ENCODE data around the gene BTBD16. TPM values are rescaled to one million over a fixed set of nuclear protein-coding genes. Genes with fewer than 3 reads are reported as not detected.

Gene BTBD16
- total and polyA plus RNA-seq, 2 of the 4 experiments (the other 2 are of a cell fraction): not detected

DNA sequence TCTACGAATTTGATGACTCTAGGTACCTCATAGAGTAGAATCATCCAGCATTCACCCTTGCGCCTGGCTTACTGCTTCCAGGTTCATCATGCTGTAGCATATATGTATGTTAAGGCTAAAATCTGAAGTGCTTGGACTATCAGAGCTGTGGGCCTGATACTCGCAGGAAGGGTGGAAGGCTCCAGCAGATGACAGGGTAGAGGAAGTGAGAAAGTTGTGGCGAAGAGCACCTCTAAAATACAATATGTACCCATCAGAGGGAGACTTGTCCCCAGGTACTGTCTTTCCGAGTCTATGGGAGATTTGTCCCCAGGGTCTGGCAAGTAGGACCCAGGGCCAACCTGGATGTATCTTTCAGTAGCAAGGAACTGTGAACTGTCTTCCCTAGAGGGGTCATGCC lies 55.3 kb downstream of the BTBD16 start:
- in situ Hi-C loops (cut with MboI; ENCODE audit: low sequenced_read_pairs) (no loop called here), intact Hi-C loops (cut with micrococcal nuclease) (no loop called here), dilution Hi-C loops (cut with HindIII; ENCODE audit: low sequenced_read_pairs, unreplicated experiment) (no loop called here)
- Histone ChIP-seq H3K79me1 (ENCODE audit: low read depth in 1 of 2, low read length in 2 of 2) (no peaks in the 10 kb centered on the region), H2BK15ac (ENCODE audit: low read depth, low read length) (no peak overlapping the region), H2AK5ac (ENCODE audit: low read depth, low read length) (no peak overlapping the region), H2AK9ac (replicated peaks; ENCODE audit: low read depth, low read length, poor library complexity) (no peak overlapping the region), H3K18ac (ENCODE audit: low read depth, low read length) (no peak overlapping the region), H2BK5ac (ENCODE audit: low read depth, low read length, poor library complexity, severe bottlenecking) (no peak overlapping the region), H2AFZ (replicated peaks; ENCODE audit: low read length, poor library complexity) (no peak overlapping the region), H2BK20ac (ENCODE audit: low read depth, low read length) (no peak overlapping the region), H3K9me3 (ENCODE audit: control insufficient read depth, insufficient read depth, low read length) (no peaks in the 10 kb centered on the region), H3K27me3 (ENCODE audit: control insufficient read depth, insufficient read depth, low read length) (peaks cover 13% of the 10 kb centered on the region), H2BK120ac (ENCODE audit: low read depth, low read length) (no peak overlapping the region), H3K4me2 (ENCODE audit: low read depth, low read length) (no peak overlapping the region), H4K8ac (ENCODE audit: low read depth in 2 of 2, low read length in 2 of 2) (no peak overlapping the region), H3K4me1 (ENCODE audit: control insufficient read depth, insufficient read depth, low read length) (no peaks in the 10 kb centered on the region), H3K9ac (ENCODE audit: low read depth, low read length) (no peak overlapping the region), H4K5ac (ENCODE audit: low read depth, low read length) (no peak overlapping the region), H3K9me1 (ENCODE audit: insufficient read depth, low read length) (no peaks in the 10 kb centered on the region), H3K14ac (replicated peaks; ENCODE audit: low read depth, low read length) (no peak overlapping the region), H3K56ac (ENCODE audit: extremely low read depth, insufficient read depth, low read length) (no peak overlapping the region), H3K4ac (ENCODE audit: low read depth, low read length) (no peak overlapping the region), H3K27ac (ENCODE audit: insufficient read depth, low read length) (no peak overlapping the region), H3K23ac (ENCODE audit: low read depth, low read length) (no peak overlapping the region), H3K4me3 (ENCODE audit: insufficient read depth, low read depth, low read length) (no peak overlapping the region), H4K91ac (ENCODE audit: insufficient read depth, low read depth, low read length) (no peak overlapping the region), H4K20me1 (ENCODE audit: insufficient read depth, low read length) (no peaks in the 10 kb centered on the region), H3K36me3 (ENCODE audit: control insufficient read depth, insufficient read depth, low read length) (no peaks in the 10 kb centered on the region)
- ChIA-PET POLR2A (ENCODE audit: unreplicated experiment) (no interaction called here), CTCF (no interaction called here)
- DNase-seq (no peak), ATAC-seq (ENCODE audit: low read depth) (no peak)
- BruUV-seq (replicated peaks): no TSS peak
- TF ChIP-seq MAFK (IDR thresholded peaks at IDR 0.05; ENCODE audit: low read depth, low read length): no peak
- TF ChIP-seq SMC3 (IDR thresholded peaks at IDR 0.05; ENCODE audit: low read depth, low read length): no peak
- TF ChIP-seq, protein P1, sequence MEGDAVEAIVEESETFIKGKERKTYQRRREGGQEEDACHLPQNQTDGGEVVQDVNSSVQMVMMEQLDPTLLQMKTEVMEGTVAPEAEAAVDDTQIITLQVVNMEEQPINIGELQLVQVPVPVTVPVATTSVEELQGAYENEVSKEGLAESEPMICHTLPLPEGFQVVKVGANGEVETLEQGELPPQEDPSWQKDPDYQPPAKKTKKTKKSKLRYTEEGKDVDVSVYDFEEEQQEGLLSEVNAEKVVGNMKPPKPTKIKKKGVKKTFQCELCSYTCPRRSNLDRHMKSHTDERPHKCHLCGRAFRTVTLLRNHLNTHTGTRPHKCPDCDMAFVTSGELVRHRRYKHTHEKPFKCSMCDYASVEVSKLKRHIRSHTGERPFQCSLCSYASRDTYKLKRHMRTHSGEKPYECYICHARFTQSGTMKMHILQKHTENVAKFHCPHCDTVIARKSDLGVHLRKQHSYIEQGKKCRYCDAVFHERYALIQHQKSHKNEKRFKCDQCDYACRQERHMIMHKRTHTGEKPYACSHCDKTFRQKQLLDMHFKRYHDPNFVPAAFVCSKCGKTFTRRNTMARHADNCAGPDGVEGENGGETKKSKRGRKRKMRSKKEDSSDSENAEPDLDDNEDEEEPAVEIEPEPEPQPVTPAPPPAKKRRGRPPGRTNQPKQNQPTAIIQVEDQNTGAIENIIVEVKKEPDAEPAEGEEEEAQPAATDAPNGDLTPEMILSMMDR (conservative IDR thresholded peaks at IDR 0.05; ENCODE audit: low read depth, low read length): no peak
- no CpG with 5 or more reads among the region's 5 CpGs for WGBS, 2 experiments (ENCODE audit: extremely low coverage in 2 of 2, insufficient read length in 1 of 2)

All from IMR-90 (cell line).